SU-DHL-6 (cell line): ENCODE data around the gene PRKCA.
"Not testable (repeated sequence)": the region's sequence is repeated elsewhere in the genome, so short reads cannot be mapped to it uniquely, and the experiment has no call there.

Source experiments
- H2AFZ ChIP-seq: fragments of 200-600 bp; sonication (generic); 2 replicates; pipeline ENCODE4 v1.6.1; 2014; ENCODE audit warnings: low read depth, mild to moderate bottlenecking, moderate library complexity, mixed read lengths, antibody characterized with exemption, low read length; ENCODE audit not compliant: severe bottlenecking
- H3F3A ChIP-seq: fragments of 200-600 bp; shearing (Covaris generic); 2 replicates; pipeline ENCODE4 v1.6.0; 2016; ENCODE audit warnings: antibody characterized with exemption, mild to moderate bottlenecking; ENCODE audit not compliant: insufficient read depth
- H3K27ac ChIP-seq: fragments of 200-600 bp; sonication (generic); 2 replicates; pipeline ENCODE4 v1.5.1; 2016; ENCODE audit warnings: low read depth, mild to moderate bottlenecking, low read length, moderate library complexity, mixed read lengths
- H3K27me3 ChIP-seq: fragments of 200-600 bp; sonication (generic), shearing (Covaris generic); 2 replicates; pipeline ENCODE4 v1.6.0; 2014; ENCODE audit warnings: mild to moderate bottlenecking, low read length
- H3K36me3 ChIP-seq: fragments of 200-600 bp; sonication (generic); 2 replicates; pipeline ENCODE4 v1.6.1; 2014; ENCODE audit warnings: mild to moderate bottlenecking, low read length, mixed read lengths
- H3K4me2 ChIP-seq: fragments of 300-600, 200-600 bp; shearing (Covaris generic), sonication (generic); 2 replicates; pipeline ENCODE4 v1.6.0; 2014; ENCODE audit warnings: low read length, low read depth, mild to moderate bottlenecking; ENCODE audit not compliant: poor library complexity, severe bottlenecking
- H3K4me3 ChIP-seq: fragments of 200-600 bp; sonication (generic); 2 replicates; pipeline ENCODE4 v1.5.1; 2014; ENCODE audit warnings: antibody characterized with exemption, low read length, mild to moderate bottlenecking, mixed read lengths; ENCODE audit not compliant: insufficient read depth, poor library complexity, severe bottlenecking
- H3K79me2 ChIP-seq: fragments of 200-600 bp; sonication (generic); 2 replicates; pipeline ENCODE4 v1.6.1; 2014; ENCODE audit warnings: mild to moderate bottlenecking, low read length, moderate library complexity; ENCODE audit not compliant: insufficient read depth
- H3K9ac ChIP-seq: fragments of 200-600 bp; sonication (generic); 2 replicates; pipeline ENCODE4 v1.7.0; 2014; ENCODE audit warnings: mild to moderate bottlenecking, low read length
- H3K9me2 ChIP-seq: fragments of 200-600 bp; sonication (generic); replicated peaks from 2 replicates; pipeline ENCODE4 v1.6.1; 2014; ENCODE audit warnings: low read length; ENCODE audit not compliant: insufficient read depth
- H3K9me3 ChIP-seq: fragments of 200-600 bp; sonication (generic); 2 replicates; pipeline ENCODE4 v1.6.1; 2014; ENCODE audit warnings: low read length, mixed read lengths; ENCODE audit not compliant: insufficient read depth
- H4K20me1 ChIP-seq: fragments of 200-600 bp; sonication (generic); 2 replicates; pipeline ENCODE4 v1.6.1; 2014; ENCODE audit warnings: low read depth, mild to moderate bottlenecking, antibody characterized with exemption, low read length, moderate library complexity, mixed read lengths
- EZH2phosphoT487 ChIP-seq: fragments of 200-600 bp; sonication (generic), shearing (Covaris generic); conservative IDR thresholded peaks from 2 replicates; pipeline ENCODE4 v1.6.1; 2018; ENCODE audit warnings: mild to moderate bottlenecking, antibody characterized with exemption, low read length, moderate library complexity, mixed read lengths
- TF ChIP-seq, protein P1 (sequence below): fragments of 200-600 bp; sonication (generic); IDR thresholded peaks from one replicate; pipeline ENCODE4 v1.5.1; 2017; ENCODE audit warnings: antibody characterized with exemption, mild to moderate bottlenecking, low read length, moderate library complexity; ENCODE audit not compliant: insufficient read depth, poor library complexity, severe bottlenecking

PRKCA gene

DNA sequence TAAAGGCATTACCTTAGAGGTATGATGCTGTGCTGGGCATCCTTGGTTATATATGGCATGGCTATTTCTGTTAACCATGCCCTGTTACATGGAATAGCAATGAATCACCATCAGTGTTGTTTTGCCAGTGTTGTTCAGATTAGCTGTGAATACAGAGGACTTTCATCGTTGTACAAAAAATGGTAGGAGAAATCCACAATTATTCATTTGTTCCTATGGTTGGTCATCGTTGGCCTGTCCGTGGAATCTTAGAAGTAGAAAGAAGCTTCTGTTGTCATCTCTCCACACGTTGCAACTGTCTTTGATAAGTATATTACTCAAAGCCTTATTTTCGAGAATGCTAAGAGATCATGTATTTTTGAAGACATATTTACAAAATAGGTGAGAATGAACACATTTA is 418.2 kb downstream of the PRKCA start:
- no peaks in the 10 kb centered on the region for H4K20me1 ChIP-seq
- no peaks in the 10 kb centered on the region for H3F3A ChIP-seq
- H3K9me2 ChIP-seq: no peaks in the 10 kb centered on the region

DNA sequence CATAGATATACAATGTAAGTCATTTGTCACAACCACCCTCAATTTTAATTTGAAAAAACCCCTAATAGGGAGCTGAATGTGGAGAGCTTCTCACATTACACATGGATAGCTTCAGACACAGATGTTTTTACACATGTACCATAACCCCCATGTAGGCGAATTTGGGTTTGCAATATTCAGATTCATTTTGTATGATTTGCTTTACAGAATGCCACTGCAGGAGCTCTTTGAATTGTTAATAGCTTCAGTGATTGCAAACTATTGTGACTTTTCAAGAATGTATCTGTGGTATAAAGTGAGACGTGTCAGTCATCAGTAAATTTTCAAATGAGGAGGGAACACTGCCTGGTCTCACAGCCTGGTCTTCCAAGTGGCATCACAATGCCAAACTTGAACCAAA is 419.9 kb downstream of the PRKCA start:
- Histone ChIP-seq H3K9ac (no peak overlapping the region), H3K4me2 (no peak overlapping the region), H3F3A (no peaks in the 10 kb centered on the region), H3K27ac (no peak overlapping the region), H2AFZ (no peak overlapping the region), H3K4me3 (no peak overlapping the region), H3K27me3 (no peaks in the 10 kb centered on the region), H3K79me2 (no peaks in the 10 kb centered on the region), H3K9me2 (no peaks in the 10 kb centered on the region), H3K9me3 (no peaks in the 10 kb centered on the region), H3K36me3 (no peaks in the 10 kb centered on the region), H4K20me1 (no peaks in the 10 kb centered on the region)
- TF ChIP-seq, protein P1, sequence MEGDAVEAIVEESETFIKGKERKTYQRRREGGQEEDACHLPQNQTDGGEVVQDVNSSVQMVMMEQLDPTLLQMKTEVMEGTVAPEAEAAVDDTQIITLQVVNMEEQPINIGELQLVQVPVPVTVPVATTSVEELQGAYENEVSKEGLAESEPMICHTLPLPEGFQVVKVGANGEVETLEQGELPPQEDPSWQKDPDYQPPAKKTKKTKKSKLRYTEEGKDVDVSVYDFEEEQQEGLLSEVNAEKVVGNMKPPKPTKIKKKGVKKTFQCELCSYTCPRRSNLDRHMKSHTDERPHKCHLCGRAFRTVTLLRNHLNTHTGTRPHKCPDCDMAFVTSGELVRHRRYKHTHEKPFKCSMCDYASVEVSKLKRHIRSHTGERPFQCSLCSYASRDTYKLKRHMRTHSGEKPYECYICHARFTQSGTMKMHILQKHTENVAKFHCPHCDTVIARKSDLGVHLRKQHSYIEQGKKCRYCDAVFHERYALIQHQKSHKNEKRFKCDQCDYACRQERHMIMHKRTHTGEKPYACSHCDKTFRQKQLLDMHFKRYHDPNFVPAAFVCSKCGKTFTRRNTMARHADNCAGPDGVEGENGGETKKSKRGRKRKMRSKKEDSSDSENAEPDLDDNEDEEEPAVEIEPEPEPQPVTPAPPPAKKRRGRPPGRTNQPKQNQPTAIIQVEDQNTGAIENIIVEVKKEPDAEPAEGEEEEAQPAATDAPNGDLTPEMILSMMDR: no peak
- no peak for TF ChIP-seq EZH2phosphoT487

More for the DNA sequence above, 418.2 kb downstream of the PRKCA start:
- H2AFZ ChIP-seq: no peak overlapping the region
- H3K36me3 ChIP-seq: no peaks in the 10 kb centered on the region
- H3K27ac ChIP-seq: no peak overlapping the region
- H3K9ac ChIP-seq: no peak overlapping the region
- TF ChIP-seq, protein P1: no peak
- no peak for TF ChIP-seq EZH2phosphoT487
- H3K9me3 ChIP-seq: no peaks in the 10 kb centered on the region
- H3K4me2 ChIP-seq: no peak overlapping the region
- no peaks in the 10 kb centered on the region for H3K79me2 ChIP-seq
- no peaks in the 10 kb centered on the region for H3K27me3 ChIP-seq
- H3K4me3 ChIP-seq: no peak overlapping the region

DNA sequence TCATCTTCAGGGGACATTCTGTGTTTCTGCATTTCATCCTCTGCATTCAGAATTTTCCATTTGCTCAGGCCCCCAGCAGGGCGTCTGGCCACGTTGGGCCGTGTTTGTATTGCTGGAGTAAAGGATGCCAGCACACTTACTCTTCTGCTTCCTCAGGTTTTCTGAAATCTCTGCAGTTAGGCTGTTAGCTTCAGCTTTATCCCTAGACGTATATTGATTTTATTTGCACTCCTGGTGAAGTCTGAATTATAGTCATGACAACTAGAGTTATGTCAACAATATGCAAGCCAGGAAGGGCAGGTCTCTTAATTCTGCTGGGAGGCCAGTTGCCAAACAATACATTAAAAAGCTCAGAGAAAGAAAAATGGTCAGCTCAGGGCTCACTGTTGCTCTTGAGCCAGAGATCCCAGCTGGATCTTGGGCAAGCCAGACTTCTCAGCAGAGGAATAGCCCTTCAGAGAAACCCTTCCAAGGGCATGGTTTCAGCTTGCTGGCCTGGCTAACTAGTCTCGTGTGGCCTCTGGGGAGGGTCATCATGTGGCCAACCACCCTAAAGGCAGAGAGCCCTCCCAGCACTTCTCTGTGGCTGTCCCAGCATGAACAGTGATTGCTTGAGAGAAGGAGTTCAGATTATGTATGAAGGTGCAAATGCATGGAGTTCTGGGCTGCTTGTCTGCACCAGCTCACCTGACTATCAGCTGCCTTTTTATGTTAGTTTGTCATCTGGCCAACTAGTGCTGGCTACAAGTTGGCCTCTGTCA is 422.3 kb downstream of the PRKCA start:
- Histone ChIP-seq H3K4me3 (no peak overlapping the region), H3K4me2 (no peak overlapping the region)

DNA sequence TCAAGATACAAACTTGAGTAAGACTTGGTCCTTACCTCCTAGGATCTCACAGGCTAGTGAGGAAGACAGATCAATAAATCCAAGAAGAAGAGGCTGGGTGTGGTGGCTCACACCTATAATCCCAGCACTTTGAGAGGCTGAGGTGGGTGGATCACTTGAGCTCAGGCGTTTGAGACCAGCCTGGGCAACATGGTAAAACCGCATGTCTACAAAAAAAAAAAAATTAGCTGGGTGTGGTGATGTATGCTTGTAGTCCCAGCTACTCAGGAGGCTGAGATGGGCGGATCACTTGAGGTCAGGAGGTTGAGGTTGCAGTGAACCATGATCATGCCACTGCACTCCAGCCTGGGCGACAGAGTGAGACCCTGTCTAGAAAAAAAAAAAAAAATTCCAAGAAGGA is 423.0 kb downstream of the PRKCA start:
- not testable (repeated sequence) for H3K9me3 ChIP-seq, H3F3A ChIP-seq, H4K20me1 ChIP-seq, H2AFZ ChIP-seq, H3K4me3 ChIP-seq, H3K36me3 ChIP-seq, H3K9me2 ChIP-seq, H3K27me3 ChIP-seq, H3K27ac ChIP-seq, H3K4me2 ChIP-seq, H3K79me2 ChIP-seq, H3K9ac ChIP-seq

More for the DNA sequence above, 422.3 kb downstream of the PRKCA start:
- no peaks in the 10 kb centered on the region for H4K20me1 ChIP-seq
- TF ChIP-seq, protein P1: no peak
- TF ChIP-seq EZH2phosphoT487: no peak
- H3K36me3 ChIP-seq: no peaks in the 10 kb centered on the region
- no peaks in the 10 kb centered on the region for H3K79me2 ChIP-seq
- no peak overlapping the region for H3K27ac ChIP-seq
- no peak overlapping the region for H2AFZ ChIP-seq
- H3F3A ChIP-seq: no peaks in the 10 kb centered on the region
- H3K9me2 ChIP-seq: no peaks in the 10 kb centered on the region
- no peaks in the 10 kb centered on the region for H3K27me3 ChIP-seq
- H3K9me3 ChIP-seq: no peaks in the 10 kb centered on the region
- H3K9ac ChIP-seq: no peak overlapping the region
